Duodenal mucosa (tissue), 2 donors: Measurements from ENCODE around the gene TBC1D19.
"Not testable (repeated sequence)": the region's sequence is repeated elsewhere in the genome, so short reads cannot be mapped to it uniquely, and the experiment has no call there.

ENCODE experiments used
- H3K27ac ChIP-seq: one replicate; pipeline ENCODE4 v1.7.0; 2013; ENCODE audit warnings: low read depth, low read length
- H3K27me3 ChIP-seq, 2 donors: one replicate each; pipeline ENCODE4 v1.7.0; 2013; ENCODE audit warnings: low read length in 2 of 2, control low read depth in 1 of 2; ENCODE audit not compliant: insufficient read depth in 2 of 2, control insufficient read depth in 1 of 2
- H3K36me3 ChIP-seq, 2 donors: one replicate each; pipeline ENCODE4 v1.7.0; 2013; ENCODE audit warnings: low read length in 2 of 2, control low read depth in 1 of 2; ENCODE audit not compliant: insufficient read depth in 2 of 2, control insufficient read depth in 1 of 2
- H3K4me1 ChIP-seq, 2 donors: one replicate each; pipeline ENCODE4 v1.7.0; 2013; ENCODE audit warnings: low read length in 2 of 2, control low read depth in 1 of 2; ENCODE audit not compliant: insufficient read depth in 2 of 2, control insufficient read depth in 1 of 2
- H3K4me3 ChIP-seq, 2 donors: one replicate each; pipeline ENCODE4 v1.7.0; 2013; ENCODE audit warnings: low read length in 2 of 2, low read depth in 1 of 2
- H3K9ac ChIP-seq, 2 donors: one replicate each; pipeline ENCODE4 v1.7.0; 2013; ENCODE audit warnings: low read length in 2 of 2, low read depth in 1 of 2
- H3K9me3 ChIP-seq, 2 donors: one replicate each; pipeline ENCODE4 v1.7.0; 2013; ENCODE audit warnings: low read length in 2 of 2, control low read depth in 1 of 2; ENCODE audit not compliant: control insufficient read depth in 1 of 2

TBC1D19 gene

GRCh38 chr4:26621366-26621765 lies 37.5 kb downstream of the TBC1D19 start:
- no peaks in the 10 kb centered on the region for H3K36me3 ChIP-seq
- no peaks in the 10 kb centered on the region for H3K4me1 ChIP-seq
- H3K9ac ChIP-seq, result no peak overlapping the region
- H3K27ac ChIP-seq, result no peak overlapping the region
- no peaks in the 10 kb centered on the region for H3K9me3 ChIP-seq
- no peaks in the 10 kb centered on the region for H3K27me3 ChIP-seq
- no peak overlapping the region for H3K4me3 ChIP-seq

DNA sequence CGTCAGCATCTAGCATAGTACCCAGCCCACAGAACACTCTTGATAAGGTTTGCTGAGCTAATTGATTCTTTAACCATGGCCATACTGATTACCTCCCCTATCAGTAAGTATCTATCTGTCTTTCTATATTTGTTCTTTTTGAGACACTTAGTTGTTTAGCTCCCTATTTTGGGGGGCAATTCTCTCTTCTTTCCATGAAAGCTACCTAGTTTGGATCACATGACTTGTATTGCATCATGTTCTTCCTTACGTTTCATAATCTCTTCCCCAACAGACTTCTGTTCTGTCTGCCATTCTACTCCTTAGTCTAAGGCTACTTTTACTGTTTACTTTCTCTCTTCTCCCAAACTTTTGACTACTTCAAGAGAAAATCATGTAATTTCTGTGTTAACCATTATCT lies 39.0 kb downstream of the TBC1D19 start:
- Histone ChIP-seq H3K9ac (no peak overlapping the region), H3K36me3 (no peaks in the 10 kb centered on the region), H3K9me3 (no peaks in the 10 kb centered on the region), H3K27ac (no peak overlapping the region), H3K4me1 (no peaks in the 10 kb centered on the region), H3K27me3 (no peaks in the 10 kb centered on the region), H3K4me3 (no peak overlapping the region)

DNA sequence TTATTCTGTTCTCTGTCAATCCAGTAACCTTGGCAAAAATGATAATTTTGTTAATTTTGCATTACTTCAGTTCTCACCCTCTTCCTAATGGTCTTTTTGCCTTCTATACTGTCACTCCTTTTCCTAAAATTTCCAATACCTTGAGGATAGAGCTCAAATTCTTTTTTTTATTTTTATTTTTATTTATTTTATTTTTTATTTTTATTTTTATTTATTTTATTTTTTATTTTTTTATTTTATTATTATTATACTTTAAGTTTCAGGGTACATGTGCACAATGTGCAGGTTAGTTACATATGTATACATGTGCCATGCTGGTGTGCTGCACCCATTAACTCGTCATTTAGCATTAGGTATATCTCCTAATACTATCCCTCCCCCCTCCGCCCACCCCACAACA lies 42.8 kb downstream of the TBC1D19 start:
- H3K27me3 ChIP-seq, H3K27ac ChIP-seq, H3K4me3 ChIP-seq, H3K9ac ChIP-seq, H3K9me3 ChIP-seq, H3K4me1 ChIP-seq, H3K36me3 ChIP-seq: not testable (repeated sequence)

GRCh38 chr4:26632916-26633315 lies 49.0 kb downstream of the TBC1D19 start:
- H3K36me3 ChIP-seq, result no peaks in the 10 kb centered on the region
- H3K9ac ChIP-seq, result no peak overlapping the region
- H3K27ac ChIP-seq, result no peak overlapping the region
- H3K4me3 ChIP-seq, result no peak overlapping the region
- H3K4me1 ChIP-seq, result no peaks in the 10 kb centered on the region
- H3K9me3 ChIP-seq, result no peaks in the 10 kb centered on the region
- no peaks in the 10 kb centered on the region for H3K27me3 ChIP-seq

- Histone ChIP-seq H3K4me3 (no peak overlapping the region), H3K9ac (no peak overlapping the region), H3K4me1 (no peaks in the 10 kb centered on the region), H3K9me3 (no peaks in the 10 kb centered on the region), H3K27ac (no peak overlapping the region), H3K27me3 (no peaks in the 10 kb centered on the region), H3K36me3 (no peaks in the 10 kb centered on the region)
Observed at GRCh38 chr4:26634237-26634636, 50.4 kb downstream of the TBC1D19 start.

DNA sequence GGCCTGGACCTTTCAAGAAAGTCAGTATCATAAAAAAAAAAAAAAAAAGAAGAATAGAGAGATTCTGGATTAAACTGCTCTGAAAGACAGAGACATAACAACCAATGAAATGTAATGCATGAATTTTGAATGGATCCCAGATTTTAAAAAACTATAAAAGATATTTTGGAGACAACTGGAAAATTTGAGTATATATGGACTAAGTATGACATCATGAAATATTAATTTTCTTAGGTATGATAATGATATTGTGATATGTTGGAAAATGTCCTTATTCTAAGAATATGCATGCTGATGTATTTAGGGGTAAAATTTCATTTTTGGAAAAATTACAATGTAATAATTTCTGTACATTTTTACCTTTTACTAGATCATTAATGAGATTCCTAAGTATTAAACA lies 52.6 kb downstream of the TBC1D19 start:
- H3K9ac ChIP-seq, result no peak overlapping the region
- no peak overlapping the region for H3K4me3 ChIP-seq
- no peaks in the 10 kb centered on the region for H3K4me1 ChIP-seq
- peaks cover 0 to 5% of the 10 kb centered on the region in 2 donors for H3K36me3 ChIP-seq
- no peaks in the 10 kb centered on the region for H3K27me3 ChIP-seq
- H3K9me3 ChIP-seq, result no peaks in the 10 kb centered on the region
- H3K27ac ChIP-seq, result no peak overlapping the region

DNA sequence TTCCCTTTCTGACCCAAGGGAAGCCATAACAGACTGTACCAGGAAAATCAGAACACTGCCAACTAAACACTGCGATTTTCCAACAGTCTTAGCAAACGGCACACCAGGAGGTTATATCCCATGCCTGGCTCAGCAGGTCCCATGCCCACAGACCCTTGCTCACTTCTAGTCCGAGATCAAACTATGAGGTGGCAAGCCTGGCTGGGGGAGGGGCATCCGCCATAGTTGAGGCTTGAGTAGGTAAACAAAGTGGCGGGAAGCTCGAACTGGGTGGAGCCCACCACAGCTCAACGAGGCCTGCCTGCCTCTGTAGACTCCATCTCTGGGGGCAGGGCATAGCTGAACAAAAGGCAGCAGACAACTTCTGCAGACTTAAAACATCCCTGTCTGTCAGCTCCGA lies 56.8 kb downstream of the TBC1D19 start:
- H3K27ac ChIP-seq, H3K36me3 ChIP-seq: not testable (repeated sequence)

GRCh38 chr4:26647523-26648224 lies 63.8 kb downstream of the TBC1D19 start:
- no peak overlapping the region for H3K27ac ChIP-seq
- H3K27me3 ChIP-seq, result no peaks in the 10 kb centered on the region
- no peaks in the 10 kb centered on the region for H3K36me3 ChIP-seq
- H3K9ac ChIP-seq, result no peak overlapping the region
- H3K4me3 ChIP-seq, result no peak overlapping the region
- H3K4me1 ChIP-seq, result no peaks in the 10 kb centered on the region
- H3K9me3 ChIP-seq, result no peaks in the 10 kb centered on the region

More for the DNA sequence above, 56.8 kb downstream of the TBC1D19 start:
- not testable (repeated sequence) for H3K9me3 ChIP-seq, H3K9ac ChIP-seq, H3K4me1 ChIP-seq, H3K27me3 ChIP-seq, H3K4me3 ChIP-seq

GRCh38 chr4:26648260-26648659 lies 64.4 kb downstream of the TBC1D19 start:
- Histone ChIP-seq H3K9ac (no peak overlapping the region), H3K4me1 (no peaks in the 10 kb centered on the region), H3K27ac (no peak overlapping the region), H3K27me3 (no peaks in the 10 kb centered on the region), H3K36me3 (no peaks in the 10 kb centered on the region), H3K4me3 (no peak overlapping the region), H3K9me3 (no peaks in the 10 kb centered on the region)

- Histone ChIP-seq H3K36me3 (no peaks in the 10 kb centered on the region), H3K27ac (no peak overlapping the region), H3K4me1 (no peaks in the 10 kb centered on the region), H3K9ac (no peak overlapping the region), H3K9me3 (peaks cover 0 to 3% of the 10 kb centered on the region in 2 donors), H3K4me3 (no peak overlapping the region), H3K27me3 (no peaks in the 10 kb centered on the region)
Observed at GRCh38 chr4:26660261-26660660, 76.4 kb downstream of the TBC1D19 start.

DNA sequence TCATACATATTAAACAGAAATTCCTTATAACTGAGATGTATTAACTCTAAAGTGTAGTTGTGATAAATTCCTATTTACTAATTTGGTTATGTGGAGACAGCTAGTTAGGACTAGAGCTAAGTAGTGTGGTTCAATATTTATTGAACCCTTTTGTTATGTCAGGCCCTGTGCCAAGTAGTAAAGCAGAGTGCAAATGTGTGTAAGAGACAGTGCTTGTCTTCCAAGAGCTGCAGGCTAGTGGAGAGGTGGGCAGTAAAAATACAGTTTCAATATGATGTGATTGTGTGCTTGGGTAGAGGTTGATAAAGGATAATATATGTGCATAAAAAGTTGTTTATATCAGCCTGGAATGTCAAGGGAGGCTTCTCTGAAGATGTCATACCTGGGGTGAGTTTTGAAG lies 80.0 kb downstream of the TBC1D19 start:
- Histone ChIP-seq H3K9ac (no peak overlapping the region), H3K27ac (no peak overlapping the region), H3K4me3 (no peak overlapping the region), H3K27me3 (no peaks in the 10 kb centered on the region), H3K4me1 (no peaks in the 10 kb centered on the region), H3K36me3 (no peaks in the 10 kb centered on the region), H3K9me3 (no peaks in the 10 kb centered on the region)
